K562 (cell line): Measurements from ENCODE around the gene TP53BP2.

ENCODE experiments used
- ADNP ChIP-seq: fragments of 200-800 bp; sonication (Bioruptor generic); IDR thresholded peaks from 2 replicates; pipeline ENCODE4 v1.6.1; 2016; ENCODE audit warnings: missing genetic modification characterization, missing compliant biosample characterization
- ATF1 ChIP-seq, 2 experiments: fragments of 450-650 bp in 1 of 2; IDR thresholded peaks; 2 replicates each; pipeline ENCODE4 v1.6.1; 2016; ENCODE audit warnings: missing compliant biosample characterization in 1 of 2, missing genetic modification characterization in 1 of 2
- NRF1 ChIP-seq, 2 experiments: fragments of 450-650 bp; IDR thresholded peaks in 1 of 2; conservative IDR thresholded peaks in 1 of 2; 2 replicates each; pipeline ENCODE4 v1.6.1; 2014; ENCODE audit warnings: mild to moderate bottlenecking in 2 of 2
- ZNF830 ChIP-seq: fragments of 250-450 bp; sonication (Bioruptor Pico); IDR thresholded peaks from 2 replicates; pipeline ENCODE4 v1.5.0; 2021; ENCODE audit warnings: mild to moderate bottlenecking
- TF ChIP-seq, protein P1 (sequence below): sonication (generic); formaldehyde crosslinking; IDR thresholded peaks from 2 replicates; pipeline ENCODE4 v1.4.0; 2020; ENCODE audit warnings: mild to moderate bottlenecking, missing genetic modification reagents
- TF ChIP-seq, protein P2 (sequence below): fragments of 150-350 bp; IDR thresholded peaks from 2 replicates; pipeline ENCODE4 v1.6.1; 2014; ENCODE audit warnings: low read depth, mild to moderate bottlenecking, low read length, borderline replicate concordance

DNA sequence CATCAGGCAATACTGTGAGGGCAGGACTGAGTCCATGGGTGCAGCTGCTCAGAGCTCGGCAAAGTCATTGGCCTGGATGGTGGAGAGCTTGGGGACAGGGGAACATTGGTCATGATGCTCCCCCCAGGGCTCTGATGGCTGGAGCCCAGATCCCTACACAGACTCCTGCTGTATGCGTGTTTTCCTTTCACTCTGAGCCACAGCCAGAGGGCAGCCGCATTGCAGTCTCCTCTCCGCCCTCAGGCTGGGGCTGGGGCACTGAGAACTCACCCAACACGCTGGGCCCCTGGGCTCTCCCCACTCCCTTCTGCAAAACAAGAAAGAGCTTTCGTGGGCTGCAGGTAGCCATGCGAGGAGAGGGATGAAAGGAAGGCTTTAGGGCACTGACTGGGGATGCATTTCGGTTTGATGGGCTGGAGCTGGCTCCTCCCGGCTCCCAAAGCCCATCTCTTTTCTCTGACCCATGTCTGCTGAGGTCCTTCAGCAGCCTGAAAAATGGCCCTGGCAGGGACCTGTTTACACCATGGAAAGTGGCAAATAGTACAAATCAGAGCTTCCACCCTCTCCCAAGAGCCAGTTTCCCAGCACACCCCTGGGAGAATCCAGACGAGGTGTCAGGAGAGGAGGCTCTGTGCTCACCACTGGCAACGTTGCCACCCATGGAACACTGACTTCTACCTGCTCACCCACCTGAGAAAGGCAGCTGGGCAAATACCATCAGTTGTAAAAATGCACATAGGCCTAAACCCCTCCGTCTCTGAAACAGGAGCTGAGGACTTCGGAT lies 89.6 kb downstream of the TP53BP2 start:
- no peak for TF ChIP-seq ZNF830 (CRISPR knock-in tag)
- TF ChIP-seq, protein P1, sequence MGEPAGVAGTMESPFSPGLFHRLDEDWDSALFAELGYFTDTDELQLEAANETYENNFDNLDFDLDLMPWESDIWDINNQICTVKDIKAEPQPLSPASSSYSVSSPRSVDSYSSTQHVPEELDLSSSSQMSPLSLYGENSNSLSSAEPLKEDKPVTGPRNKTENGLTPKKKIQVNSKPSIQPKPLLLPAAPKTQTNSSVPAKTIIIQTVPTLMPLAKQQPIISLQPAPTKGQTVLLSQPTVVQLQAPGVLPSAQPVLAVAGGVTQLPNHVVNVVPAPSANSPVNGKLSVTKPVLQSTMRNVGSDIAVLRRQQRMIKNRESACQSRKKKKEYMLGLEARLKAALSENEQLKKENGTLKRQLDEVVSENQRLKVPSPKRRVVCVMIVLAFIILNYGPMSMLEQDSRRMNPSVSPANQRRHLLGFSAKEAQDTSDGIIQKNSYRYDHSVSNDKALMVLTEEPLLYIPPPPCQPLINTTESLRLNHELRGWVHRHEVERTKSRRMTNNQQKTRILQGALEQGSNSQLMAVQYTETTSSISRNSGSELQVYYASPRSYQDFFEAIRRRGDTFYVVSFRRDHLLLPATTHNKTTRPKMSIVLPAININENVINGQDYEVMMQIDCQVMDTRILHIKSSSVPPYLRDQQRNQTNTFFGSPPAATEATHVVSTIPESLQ (CRISPR knock-in tag), result no peak
- no peak for TF ChIP-seq ADNP (tag)
- TF ChIP-seq NRF1 (conservative IDR thresholded peaks at IDR 0.05 in 1 of 2, IDR thresholded peaks at IDR 0.05 in 1 of 2), result no peak
- TF ChIP-seq ATF1 (CRISPR knock-in tag; IDR thresholded peaks at IDR 0.05), result no peak
- no peak for TF ChIP-seq ATF1 (tag; IDR thresholded peaks at IDR 0.05)
- TF ChIP-seq, protein P2, sequence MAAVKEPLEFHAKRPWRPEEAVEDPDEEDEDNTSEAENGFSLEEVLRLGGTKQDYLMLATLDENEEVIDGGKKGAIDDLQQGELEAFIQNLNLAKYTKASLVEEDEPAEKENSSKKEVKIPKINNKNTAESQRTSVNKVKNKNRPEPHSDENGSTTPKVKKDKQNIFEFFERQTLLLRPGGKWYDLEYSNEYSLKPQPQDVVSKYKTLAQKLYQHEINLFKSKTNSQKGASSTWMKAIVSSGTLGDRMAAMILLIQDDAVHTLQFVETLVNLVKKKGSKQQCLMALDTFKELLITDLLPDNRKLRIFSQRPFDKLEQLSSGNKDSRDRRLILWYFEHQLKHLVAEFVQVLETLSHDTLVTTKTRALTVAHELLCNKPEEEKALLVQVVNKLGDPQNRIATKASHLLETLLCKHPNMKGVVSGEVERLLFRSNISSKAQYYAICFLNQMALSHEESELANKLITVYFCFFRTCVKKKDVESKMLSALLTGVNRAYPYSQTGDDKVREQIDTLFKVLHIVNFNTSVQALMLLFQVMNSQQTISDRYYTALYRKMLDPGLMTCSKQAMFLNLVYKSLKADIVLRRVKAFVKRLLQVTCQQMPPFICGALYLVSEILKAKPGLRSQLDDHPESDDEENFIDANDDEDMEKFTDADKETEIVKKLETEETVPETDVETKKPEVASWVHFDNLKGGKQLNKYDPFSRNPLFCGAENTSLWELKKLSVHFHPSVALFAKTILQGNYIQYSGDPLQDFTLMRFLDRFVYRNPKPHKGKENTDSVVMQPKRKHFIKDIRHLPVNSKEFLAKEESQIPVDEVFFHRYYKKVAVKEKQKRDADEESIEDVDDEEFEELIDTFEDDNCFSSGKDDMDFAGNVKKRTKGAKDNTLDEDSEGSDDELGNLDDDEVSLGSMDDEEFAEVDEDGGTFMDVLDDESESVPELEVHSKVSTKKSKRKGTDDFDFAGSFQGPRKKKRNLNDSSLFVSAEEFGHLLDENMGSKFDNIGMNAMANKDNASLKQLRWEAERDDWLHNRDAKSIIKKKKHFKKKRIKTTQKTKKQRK, result no peak
